Stimulated activated CD8-positive, alpha-beta memory T cell treated with anti-CD3 and anti-CD28 coated beads, Interleukin-7, amount 100 ng/mL, for 1 hour (primary cell): Measurements from ENCODE around the gene IGSF3.

Source experiments
- DNase-seq, 2 donors: peaks; one replicate each; pipeline ENCODE4 v3.0.0-alpha.2; 2020; ENCODE audit warnings: low read depth in 2 of 2

Gene IGSF3

GRCh38 chr1:116686723-116687352 lies 19.3 kb upstream of the IGSF3 start:
- DNase-seq, result no peak

- DNase-seq, result no peak
Observed at GRCh38 chr1:116686175-116686574, 18.6 kb upstream of the IGSF3 start.

DNA sequence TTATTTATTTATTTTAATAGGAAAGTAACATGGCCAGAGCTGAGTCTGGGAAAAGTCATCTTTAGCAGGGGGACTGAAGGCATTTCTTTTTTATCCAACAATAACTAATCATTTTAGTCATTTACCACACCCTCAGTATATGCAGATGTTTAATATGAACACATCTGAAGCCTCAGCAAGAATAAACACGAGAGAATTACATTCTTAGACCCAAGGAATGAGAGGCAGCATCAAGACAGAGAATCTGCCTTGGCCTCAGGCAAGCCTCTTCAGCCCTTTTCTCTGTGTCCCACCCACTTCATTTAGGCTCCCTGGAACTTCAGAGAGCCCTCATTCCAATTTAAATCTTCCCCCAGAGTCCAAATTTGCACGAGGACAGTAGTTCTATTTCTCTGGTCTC lies 17.0 kb upstream of the IGSF3 start:
- no peak for DNase-seq

- DNase-seq, result no peak
Observed at GRCh38 chr1:116682641-116683221, 15.2 kb upstream of the IGSF3 start.

- DNase-seq, result no peak
Observed at GRCh38 chr1:116681343-116681899, 13.9 kb upstream of the IGSF3 start.

- no peak for DNase-seq
Observed at GRCh38 chr1:116680752-116681151, 13.2 kb upstream of the IGSF3 start.

DNA sequence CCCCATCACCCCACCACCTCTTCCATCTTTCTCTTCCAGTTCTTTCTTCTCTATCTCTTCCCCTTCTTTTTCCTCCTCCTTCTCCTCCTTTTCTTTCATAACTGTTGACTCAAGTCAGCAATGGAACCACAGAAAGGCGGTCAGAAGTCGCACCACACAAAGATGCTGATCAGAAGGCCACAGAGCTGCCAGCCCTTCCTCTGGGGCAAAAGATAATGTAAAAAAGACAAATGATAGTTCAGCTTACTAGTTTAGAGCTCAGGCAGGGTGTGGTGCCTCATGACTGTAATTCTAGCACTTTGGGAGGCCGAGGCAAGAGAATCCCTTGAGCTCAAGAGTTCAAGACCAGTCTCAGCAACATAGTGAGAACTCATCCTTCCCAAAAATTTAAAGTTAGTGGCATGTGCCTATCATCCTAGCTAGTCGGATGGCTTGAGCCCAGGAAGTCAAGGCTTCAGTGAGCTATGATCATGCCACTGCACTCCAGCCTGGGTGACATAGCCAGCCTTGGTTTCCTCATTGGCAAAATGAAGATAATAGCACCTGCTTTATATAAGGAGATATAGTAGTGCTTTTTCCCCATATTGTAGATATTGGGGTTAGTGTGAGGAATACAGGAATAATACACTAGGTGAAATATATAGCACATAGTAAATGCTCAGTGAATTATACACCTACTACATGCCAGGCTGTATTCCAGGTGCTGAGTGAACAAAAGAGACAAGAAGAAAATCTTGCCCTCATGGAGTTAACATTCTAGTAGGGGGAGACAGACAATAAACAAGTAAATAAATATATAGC lies 12.5 kb upstream of the IGSF3 start:
- no peak for DNase-seq

GRCh38 chr1:116679091-116679827 lies 11.7 kb upstream of the IGSF3 start:
- DNase-seq, result no peak

DNA sequence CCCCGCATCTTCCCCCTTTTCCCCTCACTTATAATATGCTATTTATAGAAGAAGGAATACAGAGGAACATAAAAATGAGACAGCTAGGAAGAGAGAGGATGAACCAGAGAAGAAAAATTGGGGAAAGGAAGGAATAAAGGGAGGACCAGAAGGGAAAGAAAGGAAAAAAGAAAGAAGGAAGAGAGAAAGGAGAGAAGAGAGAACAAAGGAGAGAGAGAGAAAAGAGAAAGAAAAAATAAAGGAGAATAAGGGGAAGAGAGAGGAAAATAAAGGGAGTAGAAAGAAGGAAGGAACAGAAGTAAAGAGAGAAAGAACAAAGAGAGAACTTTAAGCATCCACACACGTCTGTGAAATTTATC lies 11.2 kb upstream of the IGSF3 start:
- no peak for DNase-seq

DNA sequence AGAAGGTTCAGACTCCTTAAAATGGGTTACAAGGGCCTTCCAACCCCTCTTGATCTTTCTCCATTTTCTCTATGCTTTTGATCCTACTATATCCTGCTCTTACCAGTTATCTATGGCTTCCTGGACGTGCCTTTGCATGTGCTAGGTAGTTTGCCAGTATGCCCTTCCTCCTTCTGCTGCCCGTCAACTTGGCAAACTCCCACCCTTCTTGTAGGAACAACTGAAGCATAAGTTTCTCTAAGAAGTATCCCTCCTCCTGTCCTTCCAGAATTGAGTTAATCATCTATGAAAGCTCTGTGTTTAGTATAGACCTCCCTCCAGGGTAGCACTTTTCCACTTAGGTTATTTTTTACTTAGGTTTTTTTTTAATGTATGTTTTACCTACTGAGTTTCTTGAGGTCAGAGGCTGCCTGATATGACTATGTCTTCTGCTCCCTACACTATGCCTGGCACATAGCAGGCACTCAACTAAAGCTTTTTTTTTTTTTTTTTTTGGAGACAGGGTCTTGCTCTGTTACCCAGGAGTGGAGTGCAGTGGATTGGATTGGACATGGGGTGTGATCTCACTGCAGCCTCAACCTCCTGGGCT lies 10.0 kb upstream of the IGSF3 start:
- DNase-seq, result no peak

DNA sequence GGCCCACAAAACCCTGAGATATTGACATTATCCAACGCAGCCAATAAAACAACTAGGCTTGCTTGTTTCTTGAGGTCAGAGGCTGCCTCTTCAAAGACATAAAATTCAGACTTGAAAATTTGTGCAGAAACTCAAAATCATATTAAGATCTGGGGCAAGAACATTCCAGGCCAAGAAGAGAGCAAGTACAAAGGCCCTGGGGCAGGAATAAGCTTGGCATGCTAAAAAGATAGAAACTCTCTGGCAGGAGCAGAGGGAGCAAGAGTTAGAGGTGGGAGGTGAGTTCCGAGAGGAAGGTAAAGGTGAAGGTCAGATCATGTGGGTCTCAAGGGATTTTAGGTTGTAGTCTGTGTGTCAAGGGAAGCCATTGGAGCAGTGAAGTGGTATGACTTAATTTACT lies 8.8 kb upstream of the IGSF3 start:
- no peak for DNase-seq

DNA sequence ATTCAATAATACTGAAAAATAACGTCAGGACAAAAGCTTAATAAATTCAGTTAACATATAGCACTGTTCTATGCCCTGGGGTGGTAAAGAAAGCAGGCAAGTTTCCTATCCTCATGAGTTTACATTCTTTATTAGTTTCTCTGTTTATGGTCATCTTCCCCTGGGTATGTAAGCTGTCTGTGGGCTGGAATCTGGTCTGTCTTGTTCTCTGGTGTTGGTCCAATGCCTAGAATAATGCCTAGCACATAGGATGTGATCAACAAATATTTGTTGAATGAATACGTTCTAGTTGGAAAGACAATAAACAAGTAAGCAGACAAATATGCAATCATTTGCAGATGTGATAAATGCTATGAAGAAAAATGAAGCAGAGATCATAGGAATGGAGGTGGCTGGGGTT lies 7.2 kb upstream of the IGSF3 start:
- DNase-seq, result no peak

GRCh38 chr1:116674011-116674531 lies 6.5 kb upstream of the IGSF3 start:
- DNase-seq, result no peak

DNA sequence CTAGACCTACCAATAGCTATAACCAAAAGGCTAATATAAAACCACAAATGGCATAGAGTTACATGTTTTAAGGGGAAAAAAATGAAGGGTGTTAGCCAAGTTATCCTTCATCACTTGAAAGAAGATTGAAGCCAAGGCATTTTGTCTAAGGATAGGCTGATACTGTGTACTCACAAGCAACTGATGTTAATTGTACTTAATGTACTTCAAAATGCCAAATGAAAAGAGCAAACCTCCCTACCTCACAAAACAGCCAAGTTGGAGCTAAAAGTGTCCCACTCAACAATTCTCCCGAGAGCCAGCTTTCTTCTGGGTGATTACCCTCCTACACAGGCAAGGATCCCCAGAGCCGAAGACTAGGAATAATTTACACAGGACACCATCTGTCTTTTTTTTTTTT lies 4.4 kb upstream of the IGSF3 start:
- DNase-seq, result no peak

GRCh38 chr1:116671072-116671760 lies 3.7 kb upstream of the IGSF3 start:
- no peak for DNase-seq

DNA sequence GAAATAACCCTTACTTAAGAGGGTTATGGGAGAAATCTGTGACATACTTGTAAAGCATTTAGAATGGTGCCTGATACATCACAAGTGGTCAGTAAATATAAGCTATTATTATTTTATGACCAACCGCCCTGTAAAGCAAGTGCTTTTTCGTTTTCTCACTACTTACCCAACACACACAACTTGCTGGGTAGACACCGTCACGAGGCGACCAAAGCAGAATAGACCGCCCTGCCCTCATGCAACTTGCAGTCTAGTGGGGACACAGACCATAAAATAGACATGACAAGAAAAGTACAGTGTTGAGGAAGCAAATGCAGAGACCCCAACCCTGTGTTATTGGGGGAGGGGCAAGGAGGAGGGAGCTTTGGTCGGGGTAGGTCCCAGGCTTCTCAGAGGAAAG lies 744 bp upstream of the IGSF3 start:
- DNase-seq, result no peak

GRCh38 chr1:116667078-116667574 lies 407 bp downstream of the IGSF3 start:
- no peak for DNase-seq

- DNase-seq, result no peak
Observed at GRCh38 chr1:116666187-116667077, 1.1 kb downstream of the IGSF3 start.

- no peak for DNase-seq
Observed at GRCh38 chr1:116664978-116665371, 2.6 kb downstream of the IGSF3 start.
